T47D (cell line): ENCODE measurements around the gene KIR2DL3.
"Not testable (repeated sequence)": the region's sequence is repeated elsewhere in the genome, so short reads cannot be mapped to it uniquely, and the experiment has no call there.

Experiments
- DNase-seq, 2 experiments: peaks; one replicate each; pipeline versions ENCODE4 v3.0.0 to v3.0.0-alpha.2; 2011 to 2012; ENCODE audit warnings: low read depth in 1 of 2, low spot score in 1 of 2
- JUND ChIP-seq: IDR thresholded peaks from 2 replicates; pipeline ENCODE4 v1.6.1; 2012; ENCODE audit warnings: low read depth
- in situ Hi-C: cut with HindIII; loops from 2 replicates; pipeline ENCODE4 v1.10.0; 2016; ENCODE audit warnings: low sequenced_read_pairs, low pct_unique_long_range_greater_than_20kb

KIR2DL3 gene

DNA sequence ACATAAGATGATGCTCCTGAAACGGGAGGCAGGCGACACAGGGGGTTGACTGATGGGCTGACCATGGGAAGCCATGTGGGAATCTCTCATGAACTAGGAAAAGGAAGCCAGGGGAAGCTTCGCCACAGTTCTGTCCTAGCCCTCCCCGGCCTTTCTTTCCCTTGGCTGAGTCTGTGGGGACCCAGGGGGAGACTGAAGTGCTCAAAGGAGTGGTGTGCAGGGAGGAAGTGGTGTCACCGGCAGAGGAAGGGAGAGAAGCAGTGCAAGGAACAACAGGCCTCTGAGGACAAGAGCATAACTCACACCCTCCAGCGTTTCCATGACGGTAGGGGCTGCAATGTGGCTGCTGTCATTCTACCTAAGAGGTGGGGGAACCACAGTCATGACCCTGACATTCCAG is 13.0 kb upstream of the KIR2DL3 start:
- TF ChIP-seq JUND, result no peak
- no peak for DNase-seq
- in situ Hi-C loops, result no loop called here

GRCh38 chr19:54727562-54727961 is 10.8 kb upstream of the KIR2DL3 start:
- no peak for TF ChIP-seq JUND
- no peak for DNase-seq
- in situ Hi-C loops, result no loop called here

DNA sequence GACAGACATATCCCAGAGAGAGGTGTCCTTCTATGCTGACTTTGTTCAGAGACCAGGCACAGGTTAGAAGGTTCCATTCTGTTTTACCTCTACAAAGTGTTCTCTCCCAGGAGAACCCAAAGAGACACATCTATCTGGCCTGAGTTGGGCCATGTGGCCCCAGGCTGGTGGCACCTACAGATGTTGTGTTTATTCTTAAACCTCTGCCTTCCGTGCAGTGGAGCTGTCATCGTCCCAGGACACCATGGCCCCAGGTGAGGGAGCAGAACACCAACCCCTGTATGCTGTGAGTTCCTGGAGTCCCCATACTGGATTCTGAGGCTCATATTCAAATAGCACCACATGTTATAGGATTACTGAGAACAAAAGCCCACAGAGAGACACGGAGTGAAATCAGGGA is 10.1 kb upstream of the KIR2DL3 start:
- no peak for DNase-seq
- TF ChIP-seq JUND, result no peak
- in situ Hi-C loops, result no loop called here

DNA sequence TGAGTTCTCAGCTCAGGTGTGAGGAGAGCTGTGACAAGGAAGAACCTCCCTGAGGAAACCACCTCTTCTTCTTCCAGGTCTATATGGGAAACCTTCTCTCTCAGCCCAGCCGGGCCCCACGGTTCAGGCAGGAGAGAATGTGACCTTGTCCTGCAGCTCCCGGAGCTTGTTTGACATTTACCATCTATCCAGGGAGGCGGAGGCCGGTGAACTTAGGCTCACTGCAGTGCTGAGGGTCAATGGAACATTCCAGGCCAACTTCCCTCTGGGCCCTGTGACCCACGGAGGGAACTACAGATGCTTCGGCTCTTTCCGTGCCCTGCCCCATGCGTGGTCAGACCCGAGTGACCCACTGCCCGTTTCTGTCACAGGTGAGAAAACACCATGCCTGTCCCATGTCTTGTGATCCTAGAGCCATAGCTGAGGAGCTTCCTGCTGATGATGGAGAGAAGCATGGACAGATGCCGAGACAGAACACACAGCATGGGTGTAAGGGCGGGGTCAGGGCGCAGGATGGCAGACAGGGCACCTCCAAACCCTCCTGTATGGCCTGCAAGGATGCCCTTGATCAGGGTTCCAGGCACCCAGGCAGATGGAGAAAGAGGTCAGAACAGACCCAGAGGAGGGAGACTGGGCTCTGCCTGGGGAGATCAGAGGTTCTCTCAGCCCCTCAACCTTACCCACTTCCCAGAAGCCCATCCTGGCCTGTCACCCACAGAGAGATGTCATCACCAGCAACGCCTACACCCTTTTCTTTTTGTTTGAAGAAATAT is 8.7 kb upstream of the KIR2DL3 start:
- DNase-seq, result no peak
- in situ Hi-C loops, result no loop called here
- no peak for TF ChIP-seq JUND

GRCh38 chr19:54731191-54731590 is 7.1 kb upstream of the KIR2DL3 start:
- in situ Hi-C loops, result no loop called here
- no peak for TF ChIP-seq JUND
- no peak for DNase-seq

- TF ChIP-seq JUND, result no peak
- in situ Hi-C loops, result no loop called here
- DNase-seq, result no peak
Measured at GRCh38 chr19:54738715-54739114, 402 bp downstream of the KIR2DL3 start.

GRCh38 chr19:54739587-54740497 is 1.5 kb downstream of the KIR2DL3 start:
- no peak for TF ChIP-seq JUND
- in situ Hi-C loops, result no loop called here
- no peak for DNase-seq

DNA sequence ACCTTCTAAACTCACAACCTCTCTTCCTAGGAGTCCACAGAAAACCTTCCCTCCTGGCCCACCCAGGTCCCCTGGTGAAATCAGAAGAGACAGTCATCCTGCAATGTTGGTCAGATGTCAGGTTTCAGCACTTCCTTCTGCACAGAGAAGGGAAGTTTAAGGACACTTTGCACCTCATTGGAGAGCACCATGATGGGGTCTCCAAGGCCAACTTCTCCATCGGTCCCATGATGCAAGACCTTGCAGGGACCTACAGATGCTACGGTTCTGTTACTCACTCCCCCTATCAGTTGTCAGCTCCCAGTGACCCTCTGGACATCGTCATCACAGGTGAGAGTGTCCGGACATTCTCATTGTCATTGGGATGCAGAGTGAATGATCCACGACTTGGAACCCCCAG is 3.6 kb downstream of the KIR2DL3 start:
- in situ Hi-C loops, DNase-seq: not testable (repeated sequence)

DNA sequence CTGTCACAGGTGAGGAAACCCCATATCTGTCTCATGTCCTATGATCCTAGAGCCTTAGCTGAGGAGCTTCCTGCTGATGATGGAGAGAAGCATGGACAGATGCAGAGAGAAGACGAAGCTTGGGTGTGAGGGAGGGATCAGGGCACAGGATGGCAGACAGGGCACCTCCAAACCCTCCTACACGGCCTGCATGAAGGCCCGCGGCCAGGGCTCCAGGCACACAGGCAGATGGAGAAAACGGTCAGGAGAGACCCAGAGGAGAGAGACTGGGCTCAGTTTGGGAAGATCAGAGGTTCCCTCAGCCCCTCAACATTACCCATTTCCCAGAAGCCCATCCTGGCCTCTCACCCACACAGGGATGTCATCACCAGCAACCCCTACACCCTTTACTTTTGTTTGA is 5.8 kb downstream of the KIR2DL3 start:
- DNase-seq, in situ Hi-C loops: not testable (repeated sequence)

DNA sequence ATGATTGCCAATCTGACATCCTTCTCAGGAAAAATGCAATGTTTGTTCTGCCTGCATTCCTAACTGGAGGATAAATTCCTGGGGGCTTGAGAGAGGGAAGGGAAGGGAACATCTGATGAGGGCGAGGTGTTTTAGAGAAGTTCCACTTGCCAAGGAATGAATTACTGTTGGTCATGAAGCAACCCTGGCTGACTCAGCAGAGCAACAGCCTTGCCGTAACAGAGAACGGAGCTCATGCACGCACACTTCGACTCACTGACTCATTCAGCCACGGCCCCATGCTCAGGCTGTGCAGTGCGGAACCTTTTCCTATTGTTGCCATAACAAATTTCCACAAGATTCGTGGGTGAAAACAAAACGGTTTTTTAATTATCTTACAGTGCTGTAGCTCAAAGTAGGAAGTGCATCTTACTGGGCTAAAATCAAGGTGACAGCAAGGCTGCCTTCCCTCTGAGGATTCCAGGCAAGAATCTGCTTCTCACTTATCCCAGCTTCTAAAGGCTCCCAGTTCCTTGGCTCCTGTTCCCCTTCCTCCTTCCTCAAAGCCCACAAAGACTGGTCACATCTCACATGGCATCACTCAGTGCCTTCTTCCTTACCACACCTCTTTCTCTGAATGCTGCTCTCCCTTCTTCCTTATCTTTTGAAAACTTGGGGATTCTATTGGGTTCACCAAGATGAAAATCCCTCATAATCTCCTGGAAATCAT is 9.5 kb downstream of the KIR2DL3 start:
- in situ Hi-C loops, DNase-seq: not testable (repeated sequence)

GRCh38 chr19:54750276-54750675 is 12.0 kb downstream of the KIR2DL3 start:
- in situ Hi-C loops, result not testable (repeated sequence)

GRCh38 chr19:54756204-54757110 is 18.1 kb downstream of the KIR2DL3 start:
- DNase-seq, in situ Hi-C loops: not testable (repeated sequence)

More at GRCh38 chr19:54750276-54750675, 12.0 kb downstream of the KIR2DL3 start:
- DNase-seq, result not testable (repeated sequence)

- DNase-seq, in situ Hi-C loops: not testable (repeated sequence)
Measured at GRCh38 chr19:54758577-54758976, 20.3 kb downstream of the KIR2DL3 start.

DNA sequence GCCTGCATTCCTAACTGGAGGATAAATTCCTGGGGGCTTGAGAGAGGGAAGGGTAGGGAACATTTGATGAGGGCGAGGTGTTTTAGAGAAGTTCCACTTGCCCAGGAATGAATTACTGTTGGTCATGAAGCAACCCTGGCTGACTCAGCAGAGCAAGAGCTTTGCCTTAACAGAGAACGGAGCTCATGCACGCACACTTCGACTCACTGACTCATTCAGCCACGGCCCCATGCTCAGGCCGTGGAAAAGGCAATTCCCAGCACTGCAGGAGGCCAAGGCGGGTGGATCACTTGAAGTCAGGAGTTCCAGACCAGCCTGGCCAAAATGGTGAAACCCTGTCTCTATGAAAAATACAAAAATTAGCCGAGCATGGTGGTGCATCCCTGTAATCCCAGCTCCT is 25.9 kb downstream of the KIR2DL3 start:
- in situ Hi-C loops, DNase-seq: not testable (repeated sequence)

- DNase-seq, in situ Hi-C loops: not testable (repeated sequence)
Measured at GRCh38 chr19:54766464-54766863, 28.2 kb downstream of the KIR2DL3 start.

DNA sequence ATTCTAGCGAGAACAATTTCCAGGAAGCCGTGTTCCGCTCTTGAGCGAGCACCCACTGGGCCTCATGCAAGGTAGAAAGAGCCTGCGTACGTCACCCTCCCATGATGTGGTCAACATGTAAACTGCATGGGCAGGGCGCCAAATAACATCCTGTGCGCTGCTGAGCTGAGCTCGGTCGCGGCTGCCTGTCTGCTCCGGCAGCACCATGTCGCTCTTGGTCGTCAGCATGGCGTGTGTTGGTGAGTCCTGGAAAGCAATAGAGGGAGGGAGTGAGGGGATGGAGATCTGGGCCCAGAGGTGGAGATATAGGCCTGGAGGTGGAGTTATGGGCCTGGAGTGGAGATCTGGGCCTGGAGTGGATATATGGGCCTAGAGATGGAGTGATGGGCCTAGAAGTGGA is 31.3 kb downstream of the KIR2DL3 start, which contains the start of gene KIR2DL1:
KIR2DL1 (plus strand) TSS at position 148 of the 400 bp plus-strand sequence; CDS start at position 206, 58 bp downstream.
- in situ Hi-C loops, DNase-seq: not testable (repeated sequence)
